NCI-H524 treated with DMSO at 0.1 percent for 48 hours (cell line): Measurements from ENCODE around the gene AKR1C1.
"Not testable (repeated sequence)": the region's sequence is repeated elsewhere in the genome, so short reads cannot be mapped to it uniquely, and the experiment has no call there.

Experiments
- DNase-seq: peaks from one replicate; lab custom pipeline; 2025; lab: John Stamatoyannopoulos, UW

The AKR1C1 gene

DNA sequence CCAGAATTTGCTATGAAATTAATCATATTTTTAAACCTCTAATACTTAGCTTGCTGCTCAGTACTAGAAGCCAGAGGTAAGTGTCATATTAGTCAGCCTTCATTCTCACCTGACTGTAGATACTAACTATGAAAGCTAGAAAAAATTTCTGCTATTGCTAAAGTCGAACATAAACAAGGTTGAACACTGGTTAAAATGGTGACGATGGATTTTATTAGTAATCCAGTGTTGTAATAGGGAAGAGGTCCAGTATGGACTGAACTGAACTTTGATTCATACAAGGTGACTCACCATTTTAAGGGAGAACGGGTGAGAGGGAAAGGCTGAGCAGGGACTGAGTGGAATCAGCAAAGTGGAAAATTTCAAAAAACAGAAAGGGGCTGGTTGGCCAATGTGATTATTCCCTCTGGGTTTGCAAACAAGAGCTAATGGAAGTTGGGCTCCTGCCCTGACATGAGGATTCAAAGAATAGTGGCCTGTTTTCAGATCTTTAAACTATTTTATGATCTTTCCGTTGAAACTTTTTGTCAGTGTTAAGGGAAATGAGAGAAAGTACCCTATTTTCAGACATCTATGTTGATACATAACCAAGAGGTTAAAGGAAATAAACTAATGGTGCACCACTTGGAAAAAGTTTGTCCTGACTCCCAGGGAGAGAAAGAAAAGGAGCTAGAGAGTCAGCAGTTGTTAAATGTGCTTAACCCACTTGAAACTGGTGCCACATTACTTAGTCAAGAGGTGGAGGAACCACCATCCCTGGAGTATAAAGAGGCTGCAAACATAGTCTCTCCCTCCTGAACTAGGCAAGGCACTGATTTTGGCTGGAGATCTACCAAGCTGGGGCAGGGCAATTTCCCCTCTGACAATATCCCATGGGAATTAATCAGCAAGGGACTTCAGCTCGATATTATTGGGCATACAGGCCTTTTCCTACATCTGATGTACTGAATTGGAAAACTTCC, 15.3 kb upstream of the AKR1C1 start:
- no peak for DNase-seq

DNA sequence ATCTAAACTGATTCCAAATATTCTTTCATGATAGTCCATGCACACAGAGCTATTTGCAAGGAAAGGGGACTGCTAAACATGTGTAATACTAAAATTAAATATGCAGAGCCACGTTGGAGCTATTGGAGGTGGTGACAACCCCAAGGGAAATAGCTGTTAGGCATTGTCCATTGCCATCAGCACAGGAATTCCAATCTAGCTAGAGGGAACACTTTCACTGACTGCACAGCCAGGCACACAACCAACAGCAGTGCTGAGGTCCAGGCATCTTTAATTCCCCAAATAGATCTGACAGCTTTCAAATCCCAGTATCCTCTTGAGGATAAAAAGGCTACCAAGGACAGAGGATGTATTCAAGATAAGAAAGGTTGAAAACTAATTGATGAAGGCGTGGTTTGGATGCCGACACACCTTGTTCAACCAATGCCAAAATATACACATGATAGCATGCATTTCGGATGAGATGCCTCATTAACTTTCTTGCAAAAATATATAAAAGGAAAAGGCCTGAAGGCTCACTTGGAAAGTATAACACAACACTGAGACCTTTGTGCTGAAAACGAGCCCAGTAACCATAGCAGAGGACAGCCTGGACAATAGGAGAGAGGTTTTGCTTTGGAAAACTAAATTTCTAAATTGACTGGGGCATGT, 11.6 kb upstream of the AKR1C1 start:
- not testable (repeated sequence) for DNase-seq

DNA sequence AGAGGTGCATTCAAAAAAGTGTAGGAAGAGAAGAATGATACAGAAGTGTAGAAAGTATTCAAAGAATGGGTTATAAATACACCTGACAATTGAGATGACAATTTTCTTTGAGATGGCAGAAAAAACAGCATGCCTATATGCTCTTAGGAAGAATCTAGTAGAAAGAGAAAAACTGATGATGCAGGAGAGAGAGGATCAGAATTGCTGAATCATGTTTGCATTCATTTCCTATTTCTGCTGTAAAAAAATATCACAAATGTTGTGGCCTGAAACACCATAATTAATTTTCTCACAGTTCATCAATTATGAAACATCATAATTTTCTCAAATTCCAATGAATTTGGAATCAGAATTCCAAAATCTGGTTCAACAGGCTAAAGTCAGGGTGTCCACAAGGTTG, 9.8 kb upstream of the AKR1C1 start:
- no peak for DNase-seq

DNA sequence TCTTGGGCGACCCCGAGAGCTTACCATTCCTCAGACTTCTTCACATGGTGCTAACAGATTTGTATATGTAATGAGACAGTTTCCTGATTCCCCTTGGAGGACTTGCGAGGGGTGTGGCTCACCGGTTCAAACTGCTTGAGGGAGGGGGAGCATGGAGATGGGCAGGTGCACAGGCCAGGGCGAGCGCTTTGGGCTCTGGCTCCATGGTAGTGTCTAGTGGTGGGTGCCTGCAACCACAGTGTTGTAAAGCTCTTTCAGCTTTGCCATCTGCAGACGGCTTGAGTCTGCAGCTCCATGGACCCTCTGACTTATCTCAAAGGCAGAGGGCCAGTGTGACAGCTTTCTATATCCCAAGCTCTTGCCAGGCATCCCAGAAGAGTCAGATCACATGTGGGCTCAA, 7.1 kb upstream of the AKR1C1 start:
- not testable (repeated sequence) for DNase-seq

DNA sequence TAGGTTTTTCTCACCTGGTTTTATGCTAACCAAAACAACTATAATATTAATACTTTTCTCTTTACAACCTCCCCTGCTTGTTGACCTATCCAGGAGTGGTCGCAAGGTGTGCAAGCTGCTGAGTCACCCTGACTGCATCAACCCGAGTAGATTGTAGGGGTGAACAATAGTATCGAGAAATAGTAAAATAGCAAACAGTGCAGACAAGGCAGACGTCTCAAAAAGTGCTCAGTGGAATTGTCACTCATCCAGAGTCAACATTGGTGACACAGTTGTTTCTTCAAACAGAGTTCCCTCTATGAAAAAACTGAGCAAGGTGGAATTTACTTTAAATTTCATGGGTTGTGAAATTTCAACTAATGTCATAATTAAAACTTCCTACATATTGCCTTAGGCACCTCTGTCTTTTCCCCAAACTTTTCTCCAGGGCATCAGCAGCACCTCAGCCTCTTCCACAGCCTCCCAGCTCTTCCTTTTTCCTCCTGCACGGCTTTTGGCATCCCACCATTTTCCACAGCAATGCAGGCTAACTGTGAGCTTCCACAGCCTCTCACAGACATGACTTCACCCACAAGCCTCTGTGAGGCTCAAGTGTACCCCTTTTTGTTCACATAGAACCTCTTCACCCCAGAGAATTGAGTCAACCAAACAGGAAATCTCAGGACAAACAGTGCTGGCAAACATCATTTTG, 6.1 kb upstream of the AKR1C1 start:
- DNase-seq: not testable (repeated sequence)

DNA sequence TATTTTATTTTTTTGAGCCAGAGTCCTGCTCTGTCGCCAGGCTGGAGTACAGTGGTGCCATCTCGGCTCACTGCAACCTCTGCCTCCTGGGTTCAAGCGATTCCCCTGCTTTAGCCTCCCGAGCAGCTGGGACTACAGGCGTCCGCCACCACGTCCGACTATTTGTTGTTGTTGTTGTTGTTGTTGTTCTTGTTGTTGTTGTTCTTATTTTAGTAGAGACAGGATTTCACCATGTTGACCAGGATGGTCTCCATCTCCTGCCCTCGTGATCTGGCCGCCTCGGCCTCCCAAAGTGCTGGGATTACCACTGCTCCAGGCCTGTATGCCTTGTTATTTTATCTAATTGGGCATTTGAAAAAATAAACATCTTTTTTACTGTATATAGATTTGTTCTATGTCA, 1.7 kb upstream of the AKR1C1 start:
- not testable (repeated sequence) for DNase-seq

DNA sequence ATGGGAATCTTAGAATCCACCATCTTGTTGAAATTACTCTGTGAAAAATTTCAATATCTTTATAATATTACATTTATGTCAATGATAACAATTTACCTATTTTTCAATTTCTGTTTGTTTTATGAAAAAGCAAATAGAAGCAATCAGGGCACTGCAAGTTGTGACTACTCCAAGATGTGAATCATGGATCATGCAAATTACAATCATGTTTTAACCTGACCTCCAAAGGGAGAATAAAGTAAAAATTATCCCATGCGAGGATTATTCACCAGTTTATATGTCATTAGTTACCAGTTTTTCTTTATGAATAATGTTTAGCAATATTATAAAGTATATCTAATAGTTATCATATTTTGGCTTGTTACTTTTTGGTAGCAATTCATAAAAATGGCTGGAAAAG, 907 bp upstream of the AKR1C1 start:
- not testable (repeated sequence) for DNase-seq

DNA sequence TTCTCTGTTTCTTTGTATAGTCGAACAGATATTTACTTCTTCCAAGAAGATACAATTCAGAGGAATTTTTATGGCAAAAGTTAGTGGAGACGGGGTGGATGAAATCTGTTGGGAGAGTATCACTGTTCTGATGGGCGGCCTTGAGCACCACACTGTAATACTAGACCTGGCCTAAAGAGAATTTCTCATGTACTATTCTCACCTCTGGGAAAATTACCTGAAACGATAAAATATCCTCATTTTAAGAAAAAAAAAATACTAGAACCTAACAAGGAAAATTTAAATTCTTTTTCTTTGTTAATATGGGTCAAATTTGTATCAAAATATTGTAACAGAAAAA, 570 bp downstream of the AKR1C1 start:
- DNase-seq: not testable (repeated sequence)

DNA sequence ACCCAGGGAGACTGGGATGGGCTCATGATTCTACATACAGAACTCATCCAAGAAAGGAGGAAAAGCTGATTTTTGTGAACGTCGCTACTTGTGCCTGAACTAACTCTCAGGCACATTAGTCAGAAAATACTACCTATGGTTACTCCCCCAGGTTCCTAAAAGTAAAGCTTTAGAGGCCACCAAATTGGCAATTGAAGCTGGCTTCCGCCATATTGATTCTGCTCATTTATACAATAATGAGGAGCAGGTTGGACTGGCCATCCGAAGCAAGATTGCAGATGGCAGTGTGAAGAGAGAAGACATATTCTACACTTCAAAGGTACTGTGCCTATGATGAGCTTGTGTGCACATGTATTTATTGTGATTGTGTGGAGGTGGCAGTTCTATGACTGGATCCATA, 2.5 kb downstream of the AKR1C1 start:
- not testable (repeated sequence) for DNase-seq

DNA sequence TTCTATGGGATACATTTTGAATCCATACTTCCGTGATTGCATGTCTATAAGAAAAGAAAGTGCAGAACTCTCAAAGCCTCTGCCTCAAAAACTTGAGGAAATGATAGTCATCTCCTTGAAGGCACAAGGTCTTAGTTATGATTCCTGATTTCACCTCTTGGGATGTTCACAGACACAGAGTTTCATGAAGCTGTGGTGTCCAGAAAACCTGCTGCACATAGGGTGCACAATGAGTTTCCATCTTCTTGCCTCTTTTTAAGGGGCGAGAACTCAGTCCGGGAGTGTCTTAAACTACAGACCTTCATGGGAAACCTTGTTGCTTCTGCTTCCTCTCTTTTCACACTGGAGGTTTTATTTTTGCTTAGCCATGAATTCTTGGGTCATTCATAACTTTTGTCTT, 4.0 kb downstream of the AKR1C1 start:
- not testable (repeated sequence) for DNase-seq

DNA sequence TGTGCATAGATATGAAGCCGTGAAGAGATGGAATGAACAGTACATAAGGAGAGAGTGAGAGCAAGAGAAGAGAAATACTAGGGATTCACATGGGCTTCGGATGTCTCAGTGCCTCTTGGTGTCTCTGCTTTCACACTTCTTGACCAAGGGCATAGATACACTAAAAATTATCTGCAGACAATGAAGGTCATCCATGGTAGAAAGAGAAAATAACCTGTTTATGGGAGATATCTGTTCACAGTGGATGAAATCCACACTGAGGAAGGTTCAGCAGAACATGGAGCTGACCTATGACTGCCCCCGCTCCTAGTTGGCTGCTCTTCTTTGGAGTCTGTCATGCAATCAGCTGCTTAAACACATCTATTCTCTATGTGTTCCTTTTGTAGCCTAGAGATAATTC, 6.1 kb downstream of the AKR1C1 start:
- not testable (repeated sequence) for DNase-seq

DNA sequence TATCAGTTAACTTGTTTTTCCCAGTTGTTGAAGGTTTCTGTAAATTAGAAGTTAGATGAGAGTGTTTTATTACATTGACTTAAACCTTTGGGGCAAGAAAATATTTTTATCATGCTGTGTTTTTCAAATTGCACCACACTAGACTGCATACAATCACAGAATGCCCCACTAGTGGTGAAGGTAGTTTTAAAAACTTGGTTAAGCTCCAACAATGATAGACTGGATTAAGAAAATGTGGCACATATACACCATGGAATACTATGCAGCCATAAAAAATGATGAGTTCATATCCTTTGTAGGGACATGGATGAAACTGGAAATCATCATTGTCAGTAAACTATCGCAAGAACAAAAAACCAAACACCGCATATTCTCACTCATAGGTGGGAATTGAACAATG, 7.1 kb downstream of the AKR1C1 start:
- not testable (repeated sequence) for DNase-seq

DNA sequence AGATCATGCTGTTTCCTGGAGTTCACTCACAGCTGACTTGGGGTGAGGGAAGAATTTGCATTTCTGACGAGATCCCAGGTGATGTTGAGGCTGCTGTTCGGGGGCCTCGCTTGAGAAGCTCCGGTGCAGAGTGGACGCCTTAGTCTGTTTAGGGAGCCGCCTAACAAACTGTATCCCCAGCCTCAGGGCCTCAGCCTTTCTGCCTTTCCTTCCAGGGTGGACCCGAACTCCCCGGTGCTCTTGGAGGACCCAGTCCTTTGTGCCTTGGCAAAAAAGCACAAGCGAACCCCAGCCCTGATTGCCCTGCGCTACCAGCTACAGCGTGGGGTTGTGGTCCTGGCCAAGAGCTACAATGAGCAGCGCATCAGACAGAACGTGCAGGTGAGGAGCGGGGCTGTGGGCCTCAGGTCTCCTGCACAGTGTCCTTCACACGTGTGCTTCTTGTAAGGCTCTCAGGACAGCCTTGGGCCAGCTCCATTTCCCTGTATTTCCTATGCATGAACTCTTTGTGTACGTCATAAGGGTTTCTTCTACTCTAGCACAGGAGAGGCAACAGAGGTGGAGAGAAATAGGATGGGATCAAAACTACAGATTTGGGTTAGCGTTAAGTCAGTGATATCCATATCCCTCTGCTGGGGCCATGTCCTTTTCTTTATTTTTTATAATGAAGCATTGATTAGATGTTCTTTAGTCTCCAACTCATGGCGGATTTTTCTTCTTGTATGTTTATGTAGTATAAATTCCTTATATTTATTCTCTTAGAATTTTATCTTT, 9.3 kb downstream of the AKR1C1 start:
- not testable (repeated sequence) for DNase-seq

DNA sequence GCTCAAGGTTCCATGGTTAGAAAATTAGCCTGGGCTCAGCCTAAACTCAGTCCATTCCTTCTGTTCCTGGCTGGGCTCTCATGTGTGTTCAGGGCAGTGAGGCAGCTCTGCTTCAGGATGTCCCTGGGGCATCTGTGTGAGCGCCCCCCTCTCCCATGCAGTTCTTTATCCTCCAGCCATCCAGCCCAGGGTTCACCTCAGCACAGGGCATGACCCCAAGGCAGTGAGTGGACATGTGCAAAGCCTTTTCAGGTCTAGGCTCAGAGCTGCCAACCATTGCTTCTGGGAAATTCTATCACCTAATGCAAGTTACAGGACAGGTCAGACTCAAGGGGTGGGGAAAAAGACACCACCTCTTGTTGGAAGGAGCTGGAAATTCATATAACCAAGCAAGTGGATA, 10.1 kb downstream of the AKR1C1 start:
- DNase-seq: not testable (repeated sequence)

DNA sequence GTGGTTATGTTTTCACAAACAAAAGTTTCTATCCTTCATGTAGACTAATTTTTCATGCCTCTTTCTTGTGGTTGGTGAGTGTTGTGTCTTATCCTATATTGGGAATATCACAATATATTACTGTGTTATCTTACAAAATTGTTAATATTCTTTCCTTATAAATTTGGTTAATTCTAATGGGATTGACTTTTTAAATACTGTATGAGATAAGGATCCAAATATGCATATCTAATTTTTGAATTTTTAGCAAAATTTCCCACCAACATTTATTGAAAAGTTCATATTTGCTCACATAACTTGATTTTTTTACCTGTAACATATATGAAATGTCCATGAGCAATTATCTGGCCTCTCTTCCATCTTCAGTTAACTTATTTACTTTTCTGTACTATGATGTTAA, 11.2 kb downstream of the AKR1C1 start:
- DNase-seq: not testable (repeated sequence)

DNA sequence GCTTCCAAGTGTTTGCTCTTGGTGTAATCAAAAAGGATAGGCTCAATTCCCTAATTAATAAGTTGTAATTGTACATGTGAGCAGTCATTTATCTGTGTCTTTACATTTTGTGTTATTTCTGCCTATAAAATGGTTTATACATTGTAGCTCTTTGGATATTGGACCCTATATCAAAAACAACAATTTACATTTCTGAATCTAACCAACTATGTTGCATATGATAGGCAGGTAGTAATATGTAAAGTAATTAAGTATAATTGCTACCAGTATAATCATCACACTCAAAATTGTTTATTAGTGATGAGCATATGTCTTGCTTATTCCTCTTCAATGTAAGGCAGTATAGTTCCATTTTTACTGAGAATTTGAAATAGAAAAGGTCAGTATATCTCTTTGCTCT, 13.8 kb downstream of the AKR1C1 start:
- DNase-seq: no peak

DNA sequence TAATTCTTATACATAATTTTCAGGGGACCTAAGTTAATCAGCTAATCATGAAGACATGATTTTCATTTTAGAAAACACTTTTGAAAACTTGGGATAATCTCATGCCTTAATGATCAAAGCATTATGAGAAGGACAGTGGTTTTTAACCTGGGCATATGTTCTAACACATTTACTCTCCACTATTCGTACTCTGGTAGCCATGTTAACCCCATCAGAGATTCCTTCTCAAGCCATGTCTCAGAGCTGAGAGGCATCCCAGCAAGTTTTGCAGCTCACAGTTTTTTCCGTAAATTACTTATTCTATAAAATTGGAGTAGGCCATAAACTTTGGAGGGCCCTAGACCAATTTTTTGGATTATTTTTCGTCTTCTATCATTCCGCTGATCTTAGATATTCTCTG, 15.7 kb downstream of the AKR1C1 start:
- DNase-seq: no peak

DNA sequence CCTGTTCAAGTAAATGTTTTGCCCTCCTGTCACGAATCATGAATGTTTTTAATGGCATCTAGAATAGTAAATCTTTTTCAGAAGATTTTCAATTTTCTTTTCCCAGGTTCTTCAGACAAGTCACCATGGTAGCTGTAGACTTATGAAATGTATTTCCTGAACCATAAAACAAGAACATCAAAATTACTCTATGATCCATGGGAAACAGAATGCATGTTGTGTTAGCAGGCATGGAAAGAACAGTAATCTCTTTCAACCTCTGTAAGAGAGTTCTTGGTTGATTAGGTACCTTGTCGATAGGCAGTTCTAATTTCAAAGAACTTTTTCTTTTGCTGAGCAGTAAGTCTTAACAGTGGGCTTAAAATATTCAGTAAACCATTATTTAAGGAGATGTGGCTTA, 17.6 kb downstream of the AKR1C1 start:
- no peak for DNase-seq

DNA sequence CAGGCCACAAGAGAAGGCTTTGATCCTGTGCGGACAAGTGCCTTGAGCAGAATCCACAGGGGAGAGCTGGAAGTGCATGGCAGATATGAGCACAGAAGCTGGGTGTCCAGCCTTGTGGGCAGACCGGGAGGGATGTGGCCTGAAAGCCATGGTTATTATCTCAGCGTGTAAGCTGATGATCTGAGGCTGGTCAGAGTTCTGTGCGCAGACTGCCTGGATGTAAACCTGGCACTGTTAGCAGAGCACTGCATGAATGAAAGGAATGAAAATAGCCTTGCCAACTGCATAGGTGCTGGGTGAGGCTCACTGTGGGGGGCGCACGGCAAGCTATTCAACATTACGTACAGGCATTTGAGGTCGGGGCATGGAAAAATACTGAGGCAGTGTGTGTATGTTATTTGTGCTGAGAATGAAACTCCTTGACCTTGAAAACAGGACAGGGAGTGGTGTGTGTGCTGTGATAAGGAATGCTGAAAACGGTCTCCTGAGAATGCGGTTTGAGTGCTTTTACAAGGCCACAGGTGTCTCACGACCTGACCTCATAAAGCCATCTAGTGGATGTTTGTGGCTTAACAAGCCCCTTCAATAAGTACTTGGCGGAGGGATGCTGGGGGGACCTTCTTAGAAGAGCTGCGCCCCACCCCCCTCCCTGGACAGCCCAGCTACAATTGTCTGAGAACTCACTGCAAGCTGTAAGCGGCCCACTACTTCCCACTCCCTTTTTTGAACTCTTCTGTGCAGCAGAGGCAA, 18.7 kb downstream of the AKR1C1 start:
- DNase-seq: no peak

DNA sequence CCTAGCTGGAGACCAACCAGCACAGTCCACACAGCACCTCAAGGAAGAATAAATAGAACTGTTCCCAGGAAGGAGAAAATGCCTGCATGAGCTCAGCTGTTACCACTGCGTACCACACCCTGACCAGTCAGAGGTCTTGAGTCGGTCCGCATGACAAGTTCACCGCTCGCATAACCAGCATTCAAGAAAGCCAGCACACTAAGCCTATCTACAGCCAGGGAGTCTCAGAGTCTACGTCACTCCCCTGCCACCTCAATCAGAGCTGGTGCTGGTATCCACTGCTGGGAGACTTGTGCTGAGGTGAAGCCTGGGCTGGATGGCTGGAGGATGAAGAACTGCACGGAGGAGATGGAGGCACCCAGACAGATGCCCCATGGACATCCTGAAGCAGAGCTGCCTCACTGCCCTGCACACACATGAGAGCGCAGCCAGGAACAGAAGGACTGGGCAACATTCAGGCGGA, 19.6 kb downstream of the AKR1C1 start:
- DNase-seq: no peak

DNA sequence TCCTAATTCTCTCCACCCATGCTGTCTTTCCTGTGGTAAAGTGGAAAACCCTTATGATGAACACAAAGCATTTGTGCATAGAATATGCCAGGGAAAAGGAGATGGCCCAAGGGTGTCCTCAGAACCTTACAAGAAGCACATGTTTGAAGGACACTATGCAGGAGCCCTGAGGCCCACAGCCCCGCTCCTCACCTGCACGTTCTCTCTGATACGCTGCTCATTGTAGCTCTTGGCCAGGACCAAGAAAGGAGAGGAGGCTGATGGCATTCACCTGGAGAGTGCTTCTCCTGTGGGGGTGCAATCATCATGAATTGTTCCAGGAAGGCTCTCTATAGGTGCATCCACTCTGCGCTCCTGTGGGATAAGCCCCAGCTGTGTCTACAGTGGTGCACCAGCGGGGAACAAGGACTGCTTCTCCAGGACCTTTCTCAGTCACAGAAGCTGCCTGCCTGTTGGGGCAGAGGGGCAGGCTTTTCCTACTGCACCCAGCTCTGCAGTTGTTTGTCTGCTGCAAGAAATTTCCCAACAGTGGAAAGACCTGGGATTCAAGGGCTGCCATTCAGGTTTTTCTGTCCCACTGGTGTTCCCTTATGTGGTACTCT, 20.5 kb downstream of the AKR1C1 start:
- DNase-seq: no peak
